HEK293 (cell line): ENCODE data around the gene ITGA3.

ENCODE experiments used
- HOXA7 ChIP-seq: sonication (generic); formaldehyde crosslinking; IDR thresholded peaks from 2 replicates; pipeline ENCODE4 v1.8.1; 2022; ENCODE audit warnings: missing genetic modification reagents, borderline replicate concordance
- HOXD13 ChIP-seq: sonication (generic); formaldehyde crosslinking; IDR thresholded peaks from 2 replicates; pipeline ENCODE4 v1.8.0; 2022; ENCODE audit warnings: missing genetic modification reagents, borderline replicate concordance
- ZNF114 ChIP-seq: fragments of 450-650 bp; formaldehyde crosslinking; IDR thresholded peaks from 2 replicates; pipeline ENCODE4 v1.5.0; 2017; ENCODE audit warnings: missing biosample characterization, missing genetic modification characterization
- ZNF174 ChIP-seq: fragments of 450-650 bp; formaldehyde crosslinking; IDR thresholded peaks from 2 replicates; pipeline ENCODE4 v1.5.0; 2017; ENCODE audit warnings: missing biosample characterization, mild to moderate bottlenecking, missing genetic modification characterization
- ZNF175 ChIP-seq: fragments of 450-650 bp; formaldehyde crosslinking; IDR thresholded peaks from 2 replicates; pipeline ENCODE4 v1.5.1; 2016; ENCODE audit warnings: missing biosample characterization, missing genetic modification characterization
- ZNF23 ChIP-seq: fragments of 450-650 bp; formaldehyde crosslinking; IDR thresholded peaks from 2 replicates; pipeline ENCODE4 v1.5.1; 2016; ENCODE audit warnings: missing biosample characterization, missing genetic modification characterization, borderline replicate concordance
- ZNF768 ChIP-seq: fragments of 450-650 bp; formaldehyde crosslinking; IDR thresholded peaks from 2 replicates; pipeline ENCODE4 v1.5.1; 2018; ENCODE audit warnings: missing biosample characterization, mild to moderate bottlenecking, missing genetic modification characterization
- ZNF830 ChIP-seq: fragments of 450-650 bp; IDR thresholded peaks from 2 replicates; pipeline ENCODE4 v1.5.0; 2018; ENCODE audit warnings: missing biosample characterization, missing genetic modification characterization, low read depth, mild to moderate bottlenecking, moderate library complexity
- TF ChIP-seq, protein P1 (sequence below): fragments of 450-650 bp; formaldehyde crosslinking; IDR thresholded peaks from 2 replicates; pipeline ENCODE4 v1.5.1; 2016; ENCODE audit warnings: missing biosample characterization, missing genetic modification characterization
- TF ChIP-seq, protein P2 (sequence below): fragments of 450-650 bp; formaldehyde crosslinking; IDR thresholded peaks from 2 replicates; pipeline ENCODE4 v1.5.1; 2016; ENCODE audit warnings: missing biosample characterization, missing genetic modification characterization

DNA sequence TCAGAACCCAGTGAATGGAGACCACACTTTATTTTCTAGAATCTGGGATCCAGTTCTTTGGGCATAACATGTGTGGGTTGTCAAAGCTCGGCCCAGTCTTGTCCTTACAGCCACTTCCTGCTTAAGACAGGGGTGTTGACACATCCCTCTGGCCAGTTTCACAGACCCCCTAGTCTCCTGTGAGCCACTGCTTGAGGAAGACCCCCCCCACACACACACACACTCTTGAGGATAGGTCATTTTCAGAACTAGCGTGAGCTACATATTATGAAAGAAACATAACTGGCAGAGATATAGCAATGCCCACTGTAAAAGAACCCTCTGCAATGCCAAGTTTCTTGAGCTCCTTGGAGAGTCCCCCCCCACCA is 36.0 kb downstream of the ITGA3 start:
- TF ChIP-seq, protein P1, sequence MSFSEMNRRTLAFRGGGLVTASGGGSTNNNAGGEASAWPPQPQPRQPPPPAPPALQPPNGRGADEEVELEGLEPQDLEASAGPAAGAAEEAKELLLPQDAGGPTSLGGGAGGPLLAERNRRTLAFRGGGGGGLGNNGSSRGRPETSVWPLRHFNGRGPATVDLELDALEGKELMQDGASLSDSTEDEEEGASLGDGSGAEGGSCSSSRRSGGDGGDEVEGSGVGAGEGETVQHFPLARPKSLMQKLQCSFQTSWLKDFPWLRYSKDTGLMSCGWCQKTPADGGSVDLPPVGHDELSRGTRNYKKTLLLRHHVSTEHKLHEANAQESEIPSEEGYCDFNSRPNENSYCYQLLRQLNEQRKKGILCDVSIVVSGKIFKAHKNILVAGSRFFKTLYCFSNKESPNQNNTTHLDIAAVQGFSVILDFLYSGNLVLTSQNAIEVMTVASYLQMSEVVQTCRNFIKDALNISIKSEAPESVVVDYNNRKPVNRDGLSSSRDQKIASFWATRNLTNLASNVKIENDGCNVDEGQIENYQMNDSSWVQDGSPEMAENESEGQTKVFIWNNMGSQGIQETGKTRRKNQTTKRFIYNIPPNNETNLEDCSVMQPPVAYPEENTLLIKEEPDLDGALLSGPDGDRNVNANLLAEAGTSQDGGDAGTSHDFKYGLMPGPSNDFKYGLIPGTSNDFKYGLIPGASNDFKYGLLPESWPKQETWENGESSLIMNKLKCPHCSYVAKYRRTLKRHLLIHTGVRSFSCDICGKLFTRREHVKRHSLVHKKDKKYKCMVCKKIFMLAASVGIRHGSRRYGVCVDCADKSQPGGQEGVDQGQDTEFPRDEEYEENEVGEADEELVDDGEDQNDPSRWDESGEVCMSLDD, result no peak
- TF ChIP-seq ZNF830 (tag by site-specific recombination) (no peak), HOXD13 (CRISPR knock-in tag) (no peak), HOXA7 (CRISPR knock-in tag) (no peak), ZNF175 (no peak), ZNF174 (no peak), ZNF114 (no peak), ZNF768 (tag by site-specific recombination) (no peak), ZNF23 (no peak)
- TF ChIP-seq, protein P2, sequence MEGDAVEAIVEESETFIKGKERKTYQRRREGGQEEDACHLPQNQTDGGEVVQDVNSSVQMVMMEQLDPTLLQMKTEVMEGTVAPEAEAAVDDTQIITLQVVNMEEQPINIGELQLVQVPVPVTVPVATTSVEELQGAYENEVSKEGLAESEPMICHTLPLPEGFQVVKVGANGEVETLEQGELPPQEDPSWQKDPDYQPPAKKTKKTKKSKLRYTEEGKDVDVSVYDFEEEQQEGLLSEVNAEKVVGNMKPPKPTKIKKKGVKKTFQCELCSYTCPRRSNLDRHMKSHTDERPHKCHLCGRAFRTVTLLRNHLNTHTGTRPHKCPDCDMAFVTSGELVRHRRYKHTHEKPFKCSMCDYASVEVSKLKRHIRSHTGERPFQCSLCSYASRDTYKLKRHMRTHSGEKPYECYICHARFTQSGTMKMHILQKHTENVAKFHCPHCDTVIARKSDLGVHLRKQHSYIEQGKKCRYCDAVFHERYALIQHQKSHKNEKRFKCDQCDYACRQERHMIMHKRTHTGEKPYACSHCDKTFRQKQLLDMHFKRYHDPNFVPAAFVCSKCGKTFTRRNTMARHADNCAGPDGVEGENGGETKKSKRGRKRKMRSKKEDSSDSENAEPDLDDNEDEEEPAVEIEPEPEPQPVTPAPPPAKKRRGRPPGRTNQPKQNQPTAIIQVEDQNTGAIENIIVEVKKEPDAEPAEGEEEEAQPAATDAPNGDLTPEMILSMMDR (tag by site-specific recombination), result no peak
